ENCODE data around the gene PERP. TPM values are rescaled to one million over a fixed set of nuclear protein-coding genes. Genes with fewer than 3 reads are reported as not detected.

The PERP gene
- total and polyA plus RNA-seq, 2 of the 8 experiments (the other 6 are each of a cell fraction or from before 2014, with no cell fraction given): 21.0 to 26.7 TPM

DNA sequence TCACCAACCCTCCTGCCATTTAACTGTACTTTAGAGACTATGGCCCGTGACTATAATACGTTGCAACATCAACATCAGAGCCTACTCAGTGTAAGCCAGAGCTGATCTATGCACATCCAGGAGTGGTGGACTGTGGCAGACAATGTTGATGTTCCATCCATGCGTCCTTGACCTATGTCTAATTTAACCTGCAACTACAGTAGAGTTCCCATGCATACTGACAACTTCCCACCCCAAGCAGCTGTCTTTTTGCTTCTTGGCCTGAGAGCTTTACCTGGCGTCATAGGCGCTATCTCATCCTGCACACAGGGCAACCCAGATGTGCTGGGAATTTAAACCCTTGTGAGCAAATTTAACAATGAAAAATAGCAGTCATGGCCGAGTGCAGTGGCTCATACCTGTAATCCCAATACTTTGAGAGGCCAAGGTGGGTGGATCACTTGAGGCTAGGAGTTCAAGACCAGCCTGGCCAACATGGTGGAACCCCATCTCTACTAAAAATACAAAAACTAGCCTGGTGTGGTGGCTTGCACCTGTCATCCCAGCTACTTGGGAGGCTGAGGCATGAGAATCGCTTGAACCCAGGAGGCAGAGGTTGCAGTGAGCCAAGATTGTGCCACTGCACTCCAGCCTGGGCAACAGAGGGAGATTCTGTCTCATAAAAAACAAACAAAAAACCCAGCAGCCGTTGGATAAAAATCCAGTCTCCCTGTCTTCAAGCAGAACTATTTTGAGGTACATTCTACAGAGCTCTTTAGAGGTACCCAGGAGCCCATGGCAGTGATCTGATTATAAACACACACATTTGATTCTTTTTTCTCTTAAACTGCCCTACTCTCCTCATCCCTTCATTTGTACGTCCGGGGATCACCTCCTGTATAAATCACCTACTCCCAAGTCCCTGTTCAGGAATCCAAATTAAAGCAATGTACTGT lies 22.0 kb downstream of the PERP start (continued):
- TF ChIP-seq RXRA (IDR thresholded peaks at IDR 0.05; ENCODE audit: insufficient read depth, low read depth, low read length) (no peak), SIRT6 (IDR thresholded peaks at IDR 0.05; ENCODE audit: low read length) (no peak), EZH2 (IDR thresholded peaks at IDR 0.05; ENCODE audit: low read depth, low read length, severe bottlenecking) (no peak), FOSL1 (IDR thresholded peaks at IDR 0.05; ENCODE audit: insufficient read depth, low read depth, low read length) (no peak), NANOG (IDR thresholded peaks at IDR 0.05; ENCODE audit: insufficient read depth, low read depth, low read length, poor library complexity, severe bottlenecking) (no peak), TAF7 (optimal IDR thresholded peaks at IDR 0.05; ENCODE audit: borderline replicate concordance, low read depth, low read length) (no peak), TBP (IDR thresholded peaks at IDR 0.05; ENCODE audit: low read depth, low read length) (no peak), TEAD4 (IDR thresholded peaks at IDR 0.05; ENCODE audit: low read depth, low read length) (no peak), MAX (IDR thresholded peaks at IDR 0.05) (no peak)
